ENCODE data around the gene TEX13D. TPM values are rescaled to one million over a fixed set of nuclear protein-coding genes. Genes with fewer than 3 reads are reported as not detected.
"Not testable (repeated sequence)": the region's sequence is repeated elsewhere in the genome, so short reads cannot be mapped to it uniquely, and the experiment has no call there.

The TEX13D gene
- total RNA-seq (2014; rRNA removed; shearing (Covaris generic); ENCODE audit: low replicate concordance) = not detected in 2 replicates

GRCh38 chrX:124332481-124333424 is at the start of gene TEX13D:
Gene TEX13D, plus strand, starts transcription at chrX:124332660. Its CDS starts 258 bp downstream, at chrX:124332918.
- in situ Hi-C loops (cut with HindIII; ENCODE audit: low pct_unique_long_range_greater_than_20kb, low sequenced_read_pairs) = no loop called here
- DNase-seq (ENCODE audit: low read depth) = no peak

GRCh38 chrX:124289443-124289842 is 43.0 kb upstream of the TEX13D start:
- no peak for DNase-seq (ENCODE audit: low read depth)
- in situ Hi-C loops (cut with HindIII; ENCODE audit: low pct_unique_long_range_greater_than_20kb, low sequenced_read_pairs) = no loop called here

- no peak for DNase-seq (ENCODE audit: low read depth)
- in situ Hi-C loops (cut with HindIII; ENCODE audit: low pct_unique_long_range_greater_than_20kb, low sequenced_read_pairs) = no loop called here
Measured at GRCh38 chrX:124293810-124294209, 38.6 kb upstream of the TEX13D start.

GRCh38 chrX:124299323-124299722 is 33.1 kb upstream of the TEX13D start:
- in situ Hi-C loops (cut with HindIII; ENCODE audit: low pct_unique_long_range_greater_than_20kb, low sequenced_read_pairs); DNase-seq (ENCODE audit: low read depth): not testable (repeated sequence)

- in situ Hi-C loops (cut with HindIII; ENCODE audit: low pct_unique_long_range_greater_than_20kb, low sequenced_read_pairs) = no loop called here
- no peak for DNase-seq (ENCODE audit: low read depth)
Measured at GRCh38 chrX:124300405-124300804, 32.1 kb upstream of the TEX13D start.

- DNase-seq (ENCODE audit: low read depth) = no peak
- in situ Hi-C loops (cut with HindIII; ENCODE audit: low pct_unique_long_range_greater_than_20kb, low sequenced_read_pairs) = no loop called here
Measured at GRCh38 chrX:124307253-124307907, 25.1 kb upstream of the TEX13D start.

- no peak for DNase-seq (ENCODE audit: low read depth)
Measured at GRCh38 chrX:124325732-124326131, 6.7 kb upstream of the TEX13D start.

GRCh38 chrX:124328765-124329164 is 3.7 kb upstream of the TEX13D start:
- DNase-seq (ENCODE audit: low read depth) = no peak
- in situ Hi-C loops (cut with HindIII; ENCODE audit: low pct_unique_long_range_greater_than_20kb, low sequenced_read_pairs) = no loop called here

More at GRCh38 chrX:124325732-124326131, 6.7 kb upstream of the TEX13D start:
- in situ Hi-C loops (cut with HindIII; ENCODE audit: low pct_unique_long_range_greater_than_20kb, low sequenced_read_pairs) = no loop called here

GRCh38 chrX:124333862-124334261 is 1.4 kb downstream of the TEX13D start:
- in situ Hi-C loops (cut with HindIII; ENCODE audit: low pct_unique_long_range_greater_than_20kb, low sequenced_read_pairs) = no loop called here
- DNase-seq (ENCODE audit: low read depth) = no peak

GRCh38 chrX:124334555-124334954 is 2.1 kb downstream of the TEX13D start:
- in situ Hi-C loops (cut with HindIII; ENCODE audit: low pct_unique_long_range_greater_than_20kb, low sequenced_read_pairs); DNase-seq (ENCODE audit: low read depth): not testable (repeated sequence)

GRCh38 chrX:124335598-124335997 is 3.1 kb downstream of the TEX13D start:
- in situ Hi-C loops (cut with HindIII; ENCODE audit: low pct_unique_long_range_greater_than_20kb, low sequenced_read_pairs) = no loop called here
- DNase-seq (ENCODE audit: low read depth) = no peak

GRCh38 chrX:124337916-124338315 is 5.5 kb downstream of the TEX13D start:
- no peak for DNase-seq (ENCODE audit: low read depth)
- in situ Hi-C loops (cut with HindIII; ENCODE audit: low pct_unique_long_range_greater_than_20kb, low sequenced_read_pairs) = no loop called here

GRCh38 chrX:124338733-124339514 is 6.5 kb downstream of the TEX13D start:
- in situ Hi-C loops (cut with HindIII; ENCODE audit: low pct_unique_long_range_greater_than_20kb, low sequenced_read_pairs) = no loop called here

GRCh38 chrX:124341396-124342132 is 9.1 kb downstream of the TEX13D start:
- DNase-seq (ENCODE audit: low read depth) = no peak
- in situ Hi-C loops (cut with HindIII; ENCODE audit: low pct_unique_long_range_greater_than_20kb, low sequenced_read_pairs) = no loop called here

More at GRCh38 chrX:124338733-124339514, 6.5 kb downstream of the TEX13D start:
- no peak for DNase-seq (ENCODE audit: low read depth)

GRCh38 chrX:124342174-124342867 is 9.9 kb downstream of the TEX13D start:
- in situ Hi-C loops (cut with HindIII; ENCODE audit: low pct_unique_long_range_greater_than_20kb, low sequenced_read_pairs) = no loop called here
- DNase-seq (ENCODE audit: low read depth) = no peak

GRCh38 chrX:124343016-124343415 is 10.6 kb downstream of the TEX13D start:
- no peak for DNase-seq (ENCODE audit: low read depth)
- in situ Hi-C loops (cut with HindIII; ENCODE audit: low pct_unique_long_range_greater_than_20kb, low sequenced_read_pairs) = no loop called here

GRCh38 chrX:124344246-124344645 is 11.8 kb downstream of the TEX13D start:
- in situ Hi-C loops (cut with HindIII; ENCODE audit: low pct_unique_long_range_greater_than_20kb, low sequenced_read_pairs) = no loop called here
- no peak for DNase-seq (ENCODE audit: low read depth)
